ENCODE results near the gene LSP1.

LSP1 gene

GRCh38 chr11:1893581-1894359 lies 40.9 kb downstream of the LSP1 start:
- no peak for DNase-seq

- DNase-seq, result no peak
Measured at GRCh38 chr11:1894759-1895158, 41.9 kb downstream of the LSP1 start.

DNA sequence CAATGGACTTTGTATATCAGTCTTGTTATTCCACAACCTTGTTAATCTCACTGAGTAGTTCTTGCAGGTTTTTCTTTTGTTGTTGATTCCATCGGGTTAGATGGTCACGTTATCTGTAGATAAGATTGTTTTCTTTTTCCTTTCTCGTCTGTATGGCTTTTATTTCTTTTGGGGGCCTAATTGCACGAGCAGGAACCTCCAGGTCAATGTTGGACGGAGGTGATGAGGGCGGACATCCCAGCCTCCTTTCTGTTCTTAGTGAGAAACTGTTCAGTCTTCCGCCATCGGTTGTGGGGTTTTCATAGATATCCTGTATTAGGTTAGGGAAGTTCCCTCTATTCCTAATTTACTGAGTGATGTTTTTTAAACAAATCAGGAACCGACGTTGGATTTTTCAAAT lies 43.6 kb downstream of the LSP1 start:
- no peak for DNase-seq

- DNase-seq, result no peak
Measured at GRCh38 chr11:1896923-1897322, 44.0 kb downstream of the LSP1 start.

DNA sequence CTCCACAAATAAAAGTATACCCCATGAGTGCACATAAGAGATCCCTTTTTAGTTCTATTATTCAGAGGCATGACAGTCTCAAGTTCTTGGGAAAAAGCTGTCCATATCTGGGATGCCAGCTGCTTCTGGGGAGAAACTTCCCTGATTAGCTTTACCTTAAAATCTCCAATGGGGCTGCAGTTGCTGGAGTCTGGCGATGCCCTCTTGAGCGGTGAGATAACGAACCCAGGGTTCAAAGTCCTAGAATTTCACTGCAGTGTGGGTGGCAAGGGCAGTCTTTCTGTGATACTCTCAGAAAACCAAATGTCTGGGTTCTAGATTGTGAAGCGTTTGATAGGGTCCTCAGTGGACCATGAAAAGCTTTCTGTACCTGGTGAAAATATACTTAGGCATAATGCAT lies 46.2 kb downstream of the LSP1 start:
- no peak for DNase-seq

- no peak for DNase-seq
Measured at GRCh38 chr11:1899686-1900085, 46.8 kb downstream of the LSP1 start.

GRCh38 chr11:1906181-1906580 lies 53.3 kb downstream of the LSP1 start:
- DNase-seq, result no peak

DNA sequence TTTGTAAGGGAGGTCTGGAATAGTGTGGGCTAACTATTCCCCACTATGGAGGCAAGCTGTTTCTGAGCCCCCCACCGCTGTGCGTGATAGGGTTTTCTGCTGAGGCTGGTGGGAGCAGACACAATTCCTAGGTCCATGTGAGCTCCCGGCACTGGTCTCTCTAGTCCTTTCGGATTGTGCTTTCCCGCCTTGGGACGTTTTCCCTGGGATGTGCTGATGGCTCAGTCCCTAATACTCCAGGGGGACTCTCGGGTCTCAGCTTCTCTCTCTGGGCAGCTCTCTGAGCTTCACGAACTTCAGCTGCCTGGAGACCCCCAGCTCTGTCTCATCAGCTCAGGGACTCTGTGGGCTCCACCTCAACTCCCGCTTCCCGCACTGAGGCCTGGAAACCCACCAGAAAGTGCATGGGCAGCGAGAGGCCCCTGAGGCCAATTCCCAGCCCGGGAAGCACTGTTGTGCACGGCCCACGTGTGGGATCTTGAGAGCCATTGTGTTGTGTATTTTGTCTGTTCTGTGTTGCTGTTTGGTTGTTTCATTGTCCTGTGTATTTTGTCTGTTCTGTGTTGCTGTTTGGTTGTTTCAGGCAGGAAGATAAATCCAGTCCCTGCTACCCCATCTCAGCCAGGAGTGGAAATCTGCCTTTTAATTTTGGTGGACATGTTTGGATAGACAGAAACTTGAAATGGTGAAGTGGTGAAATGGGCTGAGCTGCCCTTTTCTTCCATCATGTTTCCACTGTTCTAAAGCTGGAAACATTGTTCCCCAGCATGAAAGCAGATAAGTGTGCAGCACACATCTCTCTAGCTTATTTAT lies 53.9 kb downstream of the LSP1 start:
- no peak for DNase-seq

DNA sequence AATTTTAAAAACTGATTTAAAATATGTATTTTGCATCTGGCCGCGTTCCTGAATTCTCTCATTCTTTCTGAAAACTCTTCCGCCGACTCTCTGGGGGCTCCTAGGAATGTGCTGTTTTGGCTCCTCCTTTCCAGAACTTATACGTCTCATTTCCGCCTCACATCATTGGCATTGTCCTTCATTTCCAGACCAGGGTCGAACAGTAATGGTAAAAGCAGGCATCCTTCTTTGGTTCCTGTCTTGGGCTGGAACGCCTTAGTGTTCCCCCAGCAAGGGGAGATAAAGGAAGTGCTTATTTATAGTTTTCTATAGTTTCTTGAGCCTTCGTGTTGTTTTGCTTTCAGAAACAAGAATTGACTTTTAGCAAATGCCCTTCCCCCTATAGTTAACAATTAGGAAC lies 55.7 kb downstream of the LSP1 start:
- DNase-seq, result no peak

DNA sequence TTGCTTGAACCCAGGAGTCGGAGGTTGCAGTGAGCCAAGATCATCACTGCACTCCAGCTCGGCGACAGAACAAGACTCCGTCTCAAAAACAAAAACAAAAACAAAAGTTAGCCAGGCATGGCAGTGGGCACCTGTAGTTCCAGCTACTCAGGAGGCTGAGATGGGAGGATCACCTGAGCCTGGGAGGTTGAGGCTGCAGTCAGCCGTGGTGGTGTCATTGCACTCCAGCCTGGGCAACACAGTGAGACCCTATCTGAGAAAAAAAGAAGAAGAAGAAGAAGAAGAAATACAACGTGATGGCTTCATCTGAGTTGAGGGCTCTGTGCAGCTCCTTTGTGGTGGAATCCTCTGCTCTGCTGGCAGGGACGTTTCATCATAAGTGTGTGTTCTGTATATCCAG lies 56.6 kb downstream of the LSP1 start:
- DNase-seq, result no peak

GRCh38 chr11:1912289-1912878 lies 59.5 kb downstream of the LSP1 start:
- DNase-seq, result no peak

- no peak for DNase-seq
Measured at GRCh38 chr11:1913271-1914060, 60.6 kb downstream of the LSP1 start.

DNA sequence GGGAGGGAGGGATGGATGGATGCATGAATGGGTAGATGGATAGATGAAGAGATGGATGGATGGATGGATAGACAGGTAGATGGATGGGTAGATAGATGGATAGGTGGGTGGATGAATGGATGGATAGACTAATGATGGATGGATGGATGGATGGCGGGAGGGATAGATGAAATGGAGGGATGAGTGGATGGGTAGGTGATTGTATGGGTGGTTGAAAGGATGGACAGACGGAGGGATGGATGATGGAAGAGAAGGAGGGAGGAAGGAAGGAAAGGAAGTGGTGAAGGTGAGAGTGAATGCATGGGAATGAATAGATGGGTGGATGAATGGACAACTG lies 62.9 kb downstream of the LSP1 start:
- DNase-seq, result no peak

DNA sequence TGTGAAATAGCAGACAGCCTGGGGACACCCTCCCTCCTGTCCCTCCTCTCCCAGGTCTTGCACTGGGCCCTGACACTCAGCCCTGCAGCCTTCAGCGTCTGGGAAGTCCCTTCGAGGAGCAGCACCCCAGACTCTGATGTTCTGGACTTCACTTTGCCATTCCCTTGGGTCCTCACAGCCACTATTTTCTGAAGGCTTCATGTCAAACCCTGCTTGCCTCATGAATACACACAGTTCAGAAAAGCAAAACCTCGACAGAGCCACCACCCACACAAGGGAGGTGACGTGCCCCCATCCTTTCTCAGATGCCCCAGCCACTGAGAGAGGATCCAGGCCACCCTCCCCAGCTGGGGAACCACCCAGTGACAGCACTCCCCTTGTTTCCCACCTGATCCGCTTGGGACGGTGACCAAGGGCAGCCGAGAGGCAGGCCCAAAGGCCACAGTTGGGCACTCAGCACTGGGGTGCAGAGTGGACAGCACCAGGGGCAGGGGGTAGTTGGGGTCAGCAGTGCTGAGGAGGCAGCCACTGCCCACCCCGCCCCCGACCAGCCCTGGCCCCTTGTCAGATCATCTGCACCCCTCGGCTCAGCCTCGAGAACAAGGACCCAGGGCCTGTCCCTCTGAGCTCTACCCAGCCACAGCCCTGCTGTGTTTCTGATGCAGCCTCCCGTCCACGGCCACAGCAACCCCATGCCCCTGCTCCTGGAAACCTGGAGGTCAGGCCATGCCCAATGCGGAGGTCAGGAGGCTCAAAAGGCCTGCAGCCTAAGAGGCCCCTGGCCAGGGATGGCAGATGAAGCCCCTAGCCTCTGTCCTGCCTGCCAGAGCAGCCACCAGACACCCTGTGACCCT lies 63.5 kb downstream of the LSP1 start:
- DNase-seq, result no peak

- DNase-seq, result no peak
Measured at GRCh38 chr11:1916986-1917522, 64.2 kb downstream of the LSP1 start.

DNA sequence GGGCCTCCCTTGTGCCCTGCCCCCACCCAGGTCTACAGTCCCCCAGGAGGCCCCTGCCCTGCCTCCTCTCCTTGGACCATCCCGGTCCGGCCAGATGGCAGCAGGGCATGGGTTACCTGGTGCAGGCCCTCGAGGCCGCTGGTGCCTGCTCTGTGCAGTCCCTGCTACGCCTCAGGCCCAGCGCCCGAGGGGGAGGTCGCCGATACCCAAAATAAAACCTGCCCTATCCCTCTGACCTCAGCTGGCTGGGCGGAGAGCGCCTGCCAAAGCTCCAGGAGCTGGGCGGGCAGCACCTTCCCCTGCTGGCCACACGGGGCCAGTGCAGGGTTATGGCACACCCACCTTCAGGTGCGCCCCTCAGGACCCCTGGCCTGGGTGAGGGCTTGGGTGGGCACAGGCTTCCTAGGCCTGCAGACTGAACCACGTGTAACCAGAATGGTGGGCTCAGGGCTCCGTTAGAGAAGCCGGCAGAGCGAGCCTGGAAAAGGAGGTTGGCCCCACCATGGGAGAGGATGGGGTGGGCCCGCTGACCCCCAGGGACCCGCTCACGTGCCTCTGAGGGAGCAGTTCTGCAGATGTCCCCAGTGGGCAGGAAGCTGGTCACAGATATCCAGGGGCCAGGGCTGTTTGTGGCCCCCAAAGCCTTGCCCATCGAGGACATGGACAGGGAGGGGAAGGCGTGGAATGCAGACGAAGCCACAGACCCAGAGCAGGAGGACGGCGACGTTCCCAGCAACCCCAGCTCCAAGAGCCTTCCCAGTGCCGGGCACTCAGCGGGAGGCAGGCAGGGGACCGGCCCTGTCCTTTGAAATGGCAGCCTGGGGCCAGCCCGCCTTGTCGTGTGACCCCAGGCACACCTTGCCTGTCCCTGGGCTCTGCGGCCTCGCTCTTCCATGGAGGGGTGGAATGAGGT lies 64.9 kb downstream of the LSP1 start:
- DNase-seq, result no peak

- no peak for DNase-seq
Measured at GRCh38 chr11:1918436-1919315, 65.8 kb downstream of the LSP1 start.

GRCh38 chr11:1919391-1920127 lies 66.7 kb downstream of the LSP1 start, which contains the start of gene TNNT3:
Gene TNNT3 (plus strand): TSS chr11:1919703. CDS start chr11:1922875, 3,172 bp downstream.
- DNase-seq, result no peak

All from NCI-H1417 treated with DMSO at 0.1 percent for 48 hours (cell line).